Measurements from ENCODE around the gene UNC45B.
"Not testable (repeated sequence)": the region's sequence is repeated elsewhere in the genome, so short reads cannot be mapped to it uniquely, and the experiment has no call there.

The UNC45B gene

DNA sequence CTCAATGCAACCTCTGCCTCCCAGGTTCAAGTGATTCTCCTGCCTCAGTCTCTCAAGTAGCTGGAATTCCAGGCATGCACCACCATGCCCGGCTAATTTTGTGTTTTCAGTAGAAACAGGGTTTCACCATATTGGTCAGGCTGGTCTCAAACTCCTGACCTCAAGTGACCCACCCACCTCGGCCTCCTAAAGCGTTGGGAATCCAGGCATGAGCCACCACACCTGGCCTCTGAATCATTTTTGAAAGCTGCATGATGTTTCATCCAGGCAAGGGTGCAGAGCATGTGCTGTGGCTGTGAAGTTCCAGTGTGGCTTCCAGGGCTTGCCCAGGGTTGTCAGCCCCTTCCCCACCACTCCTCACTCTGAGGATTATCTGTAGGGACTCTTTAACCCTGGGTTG is 24.7 kb downstream of the UNC45B start:
- not testable (repeated sequence) for DNase-seq (ENCODE audit: low spot score)

DNA sequence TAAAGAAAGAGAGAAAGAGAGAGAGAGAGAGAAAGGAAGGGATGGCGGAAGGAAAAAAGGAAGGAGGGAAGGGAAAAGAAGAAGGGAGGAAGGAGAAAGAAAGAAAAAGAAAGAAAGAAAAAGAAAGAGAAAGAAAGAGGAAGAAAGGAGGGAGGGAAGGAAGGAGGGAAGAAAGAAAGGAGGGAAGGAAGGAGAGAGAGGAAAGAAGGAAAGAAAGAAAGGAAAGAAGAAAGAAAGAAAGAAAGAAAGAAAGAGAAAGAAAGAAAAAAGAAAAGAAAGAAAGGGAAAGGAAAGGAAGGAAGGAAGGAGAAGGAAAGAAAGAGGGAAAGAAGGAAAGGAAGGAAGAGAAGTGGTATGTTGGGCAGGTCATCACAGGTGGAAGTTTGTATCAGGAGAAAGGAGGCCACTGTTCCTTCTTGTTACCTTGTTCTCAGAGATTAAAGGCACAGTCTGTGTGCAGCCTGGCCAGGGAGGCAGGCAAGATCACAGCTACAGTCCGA is 27.3 kb downstream of the UNC45B start:
- no peak for DNase-seq (ENCODE audit: low spot score)

DNA sequence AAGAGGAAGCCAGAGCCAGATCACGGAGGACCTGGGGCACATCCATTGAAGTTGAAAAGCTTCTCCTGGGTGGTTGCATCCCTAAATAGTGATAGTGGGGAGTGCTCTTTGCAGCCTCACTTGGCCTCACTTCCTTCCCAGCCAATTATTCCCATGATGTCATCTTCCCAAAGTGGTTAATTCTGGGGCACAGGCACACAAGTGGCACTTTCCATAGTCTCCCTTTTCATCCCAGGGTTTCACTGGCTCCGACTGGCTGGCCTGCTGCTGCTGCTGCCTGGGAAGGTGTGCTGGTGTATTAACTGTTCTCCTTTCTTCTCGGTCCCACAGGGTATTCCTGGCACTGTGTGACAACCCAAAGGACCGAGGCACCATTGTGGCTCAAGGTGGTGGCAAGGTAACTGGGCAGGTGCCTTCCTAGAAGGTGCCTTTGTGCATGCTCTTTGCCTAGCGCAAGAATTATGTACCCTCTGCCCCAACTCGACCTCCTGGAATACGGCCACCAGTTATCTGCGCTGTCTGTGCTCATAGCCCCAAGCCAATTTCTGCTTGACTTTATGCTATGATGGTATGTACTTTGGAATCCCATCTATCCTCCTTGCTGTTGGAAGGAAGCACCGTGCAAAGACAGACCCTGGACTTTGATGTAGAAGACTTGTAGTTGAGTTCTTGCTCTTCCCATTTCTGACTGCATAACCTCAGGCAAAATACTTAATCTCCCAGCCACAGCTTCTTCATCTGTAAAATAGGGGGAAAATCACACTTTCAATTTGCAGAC is 28.2 kb downstream of the UNC45B start:
- DNase-seq (ENCODE audit: low spot score), result no peak

DNA sequence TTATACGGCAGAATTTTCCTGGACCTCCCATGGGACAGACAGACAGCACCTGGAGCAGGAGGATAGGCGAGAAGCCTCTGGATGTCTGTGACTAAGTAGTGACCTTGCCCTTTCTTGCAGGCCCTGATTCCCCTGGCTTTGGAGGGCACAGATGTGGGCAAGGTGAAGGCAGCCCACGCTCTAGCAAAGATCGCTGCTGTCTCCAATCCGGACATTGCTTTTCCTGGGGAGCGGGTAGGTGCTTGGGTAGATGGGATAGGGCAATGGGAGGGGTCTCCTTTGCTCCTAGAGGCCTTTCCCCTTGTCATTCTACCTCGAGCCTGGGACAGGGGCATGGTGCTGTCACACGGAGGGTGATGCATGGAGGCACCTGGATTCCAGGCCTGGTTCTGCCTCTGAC is 29.3 kb downstream of the UNC45B start:
- DNase-seq (ENCODE audit: low spot score), result no peak

- DNase-seq (ENCODE audit: low spot score), result not testable (repeated sequence)
Observed at GRCh38 chr17:35179379-35179778, 31.8 kb downstream of the UNC45B start.

- no peak for DNase-seq (ENCODE audit: low spot score)
Observed at GRCh38 chr17:35183332-35183731, 35.7 kb downstream of the UNC45B start.

DNA sequence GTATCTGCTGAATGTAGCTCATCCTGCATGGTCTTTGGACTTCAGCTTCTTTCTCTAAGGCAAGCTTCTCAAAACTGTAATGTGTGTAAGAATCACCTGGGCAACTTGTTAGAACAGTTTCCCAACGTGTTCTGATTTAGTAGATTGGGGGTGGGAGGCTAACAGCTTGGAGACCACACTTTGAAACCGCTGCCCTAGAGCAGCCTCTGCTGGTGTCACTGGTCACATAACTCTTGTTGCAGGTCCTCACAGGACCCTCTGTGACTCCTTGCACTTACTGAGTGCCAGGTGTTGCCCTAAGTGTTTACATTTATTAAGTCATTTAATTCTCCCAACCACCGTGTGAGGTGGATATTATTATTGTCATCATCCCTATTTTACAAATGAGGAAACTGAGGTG is 36.7 kb downstream of the UNC45B start:
- DNase-seq (ENCODE audit: low spot score), result no peak

DNA sequence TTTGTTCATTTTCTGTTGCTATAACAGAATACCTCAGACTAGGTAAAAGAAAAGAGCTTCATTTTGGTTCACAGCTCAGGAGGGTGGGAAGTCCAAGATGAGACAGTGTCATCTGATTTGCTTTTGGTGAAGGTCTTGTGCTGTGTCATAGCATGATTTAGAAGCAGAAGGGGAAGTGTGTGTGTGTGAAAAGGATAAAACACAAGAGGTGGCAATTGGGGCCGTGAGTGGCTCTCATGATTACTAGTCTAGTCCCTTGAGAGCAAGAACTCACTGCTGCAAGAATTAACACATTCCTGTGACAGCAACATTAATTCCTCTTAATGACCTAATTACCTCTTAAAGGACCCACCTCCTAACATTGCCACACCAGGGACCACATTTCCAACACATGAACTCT is 38.2 kb downstream of the UNC45B start:
- DNase-seq (ENCODE audit: low spot score), result no peak

GRCh38 chr17:35187481-35187880 is 39.9 kb downstream of the UNC45B start:
- no peak for DNase-seq (ENCODE audit: low spot score)

- no peak for DNase-seq (ENCODE audit: low spot score)
Observed at GRCh38 chr17:35188111-35188510, 40.5 kb downstream of the UNC45B start.

- DNase-seq (ENCODE audit: low spot score), result peak; percentile 7
Observed at GRCh38 chr17:35189291-35189690, 41.7 kb downstream of the UNC45B start.

- DNase-seq (ENCODE audit: low spot score), result no peak
Observed at GRCh38 chr17:35191001-35191695, 43.5 kb downstream of the UNC45B start.

GRCh38 chr17:35192708-35193107 is 45.1 kb downstream of the UNC45B start:
- no peak for DNase-seq (ENCODE audit: low spot score)

DNA sequence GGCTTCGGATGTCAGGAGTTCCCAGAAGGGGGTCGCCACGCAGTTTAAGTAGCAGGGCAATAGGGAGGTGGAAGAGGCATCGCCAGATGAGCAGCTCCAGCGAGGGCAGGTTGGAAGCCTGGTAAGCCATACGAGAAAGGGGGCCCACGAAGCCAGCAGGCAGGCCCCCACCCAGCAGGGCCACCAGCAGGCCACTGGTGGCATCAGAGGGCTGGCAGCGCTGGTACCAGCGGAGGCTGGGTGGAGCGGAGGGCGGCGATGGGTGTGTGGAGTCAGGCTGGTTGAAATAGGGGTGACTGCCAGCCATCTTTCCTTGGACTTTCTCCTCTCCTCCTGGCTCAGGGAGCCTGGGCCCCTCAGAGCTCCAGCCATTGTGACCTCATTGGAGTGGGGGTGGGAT is 46.4 kb downstream of the UNC45B start, which contains the start of gene SLC35G3:
TSS of gene SLC35G3 (minus strand) at position 393 of the 400 bp plus-strand sequence. CDS start at position 307, 86 bp downstream.
- not testable (repeated sequence) for DNase-seq (ENCODE audit: low spot score)

- not testable (repeated sequence) for DNase-seq (ENCODE audit: low spot score)
Observed at GRCh38 chr17:35195062-35195461, 47.4 kb downstream of the UNC45B start.

- DNase-seq (ENCODE audit: low spot score), result not testable (repeated sequence)
Observed at GRCh38 chr17:35202582-35202981, 55.0 kb downstream of the UNC45B start.

DNA sequence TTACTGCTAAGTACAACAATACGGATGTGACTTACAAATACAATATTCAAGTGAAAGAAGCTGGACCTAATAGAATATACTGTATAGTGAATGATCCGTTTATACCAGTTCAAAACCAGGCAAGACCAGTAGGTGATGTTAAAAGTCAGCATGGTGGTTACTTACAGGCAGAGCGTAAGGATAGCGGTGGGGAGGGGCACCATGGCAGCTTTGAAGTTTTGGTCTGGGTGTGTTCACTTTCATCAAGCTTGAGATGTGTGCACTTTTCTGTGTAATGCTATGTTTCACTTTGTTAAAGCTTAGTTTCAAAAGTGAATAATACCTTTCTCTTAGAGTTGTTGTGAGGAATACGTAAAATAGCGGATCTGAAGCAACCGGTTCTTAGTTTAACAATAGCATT is 63.1 kb downstream of the UNC45B start:
- no peak for DNase-seq (ENCODE audit: low spot score)

DNA sequence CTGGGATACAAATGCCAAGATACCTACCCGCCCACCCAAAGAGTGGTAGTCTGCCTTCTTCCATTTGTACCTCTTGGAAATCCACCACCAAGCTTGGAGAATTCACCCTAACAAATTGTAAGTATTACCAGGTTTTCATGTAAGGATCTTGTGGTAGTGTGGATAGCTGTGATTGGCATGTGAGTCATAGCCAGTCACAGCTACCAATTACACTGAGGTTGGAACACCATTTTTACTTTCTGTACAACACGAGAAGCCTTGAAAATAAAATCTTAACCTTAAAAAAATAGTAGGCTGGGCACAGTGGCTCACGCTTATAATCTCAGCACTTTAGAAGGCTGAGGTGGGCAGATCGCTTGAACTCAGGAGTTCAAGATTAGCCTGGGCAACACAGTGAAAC is 65.1 kb downstream of the UNC45B start:
- DNase-seq (ENCODE audit: low spot score), result no peak

- DNase-seq (ENCODE audit: low spot score), result no peak
Observed at GRCh38 chr17:35213412-35213940, 65.9 kb downstream of the UNC45B start.

- no peak for DNase-seq (ENCODE audit: low spot score)
Observed at GRCh38 chr17:35214192-35214591, 66.6 kb downstream of the UNC45B start.

GRCh38 chr17:35214631-35215273 is 67.1 kb downstream of the UNC45B start:
- DNase-seq (ENCODE audit: low spot score), result no peak

DNA sequence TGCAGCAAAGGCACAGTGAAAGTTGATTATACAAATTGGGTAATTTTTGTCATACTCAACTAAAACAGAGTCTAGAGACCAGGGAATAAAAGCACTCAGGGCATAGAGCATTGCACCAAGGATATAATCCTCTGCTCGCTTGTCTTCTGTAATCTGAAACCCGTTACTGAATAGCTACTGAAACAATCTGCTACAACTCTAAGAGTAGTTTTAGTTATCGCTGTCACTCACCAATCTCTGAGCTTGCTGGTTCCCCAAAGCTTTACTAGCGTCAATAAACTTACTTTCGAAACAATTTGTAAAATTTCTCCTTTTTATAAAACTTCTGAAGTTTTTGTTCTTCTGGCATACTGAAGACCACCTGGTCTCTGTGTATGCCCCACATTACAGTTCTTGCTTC is 69.5 kb downstream of the UNC45B start:
- DNase-seq (ENCODE audit: low spot score), result no peak
